ENCODE data around the gene IGSF1.

GRCh38 chrX:131298846-131299245, 9.7 kb upstream of the IGSF1 start:
- TF ChIP-seq CREB5 (CRISPR knock-in tag; IDR thresholded peaks at IDR 0.05; ENCODE audit: low read depth) = no peak
- no peak for TF ChIP-seq PATZ1 (CRISPR knock-in tag; IDR thresholded peaks at IDR 0.05; ENCODE audit: borderline replicate concordance)
- TF ChIP-seq ZFP30 (CRISPR knock-in tag; IDR thresholded peaks at IDR 0.05) = no peak
- no peak for TF ChIP-seq ESRRG (CRISPR knock-in tag; IDR thresholded peaks at IDR 0.05)
- TF ChIP-seq GLIS3 (CRISPR knock-in tag; IDR thresholded peaks at IDR 0.05) = no peak
- TF ChIP-seq TOX (CRISPR knock-in tag; IDR thresholded peaks at IDR 0.05; ENCODE audit: borderline replicate concordance) = no peak
- no peak for TF ChIP-seq RARB (CRISPR knock-in tag; IDR thresholded peaks at IDR 0.05)
- TF ChIP-seq SNAI2 (CRISPR knock-in tag; IDR thresholded peaks at IDR 0.05) = no peak
- no peak for TF ChIP-seq ZNF8 (CRISPR knock-in tag; IDR thresholded peaks at IDR 0.05)

Data from SK-N-SH treated with all-trans-retinoic acid at 6 μM for 48 hours (cell line).